HEK293 (cell line): ENCODE measurements around the gene ACTG2.
A peak's percentile ranks its signal among the peaks of the same experiment; 100 is the strongest.

ENCODE experiments used
- CTCF ChIA-PET: fragments of 350-600 bp; formaldehyde crosslinking; extraction: SDS; loops from one replicate; lab custom pipeline; 2021; ENCODE audit warnings: antibody characterized with exemption; lab: Yijun Ruan, JAX
- POLR2A ChIA-PET: fragments of 300-600 bp; formaldehyde crosslinking; extraction: SDS; loops from one replicate; lab custom pipeline; 2020; ENCODE audit warnings: antibody characterized with exemption, inconsistent platforms; lab: Yijun Ruan, JAX
- H3K27ac ChIP-seq: fragments of 200-500 bp; sonication (Bioruptor generic); 2 replicates; pipeline ENCODE4 v1.5.1; 2014; ENCODE audit warnings: low read depth, low read length, control low read depth, inconsistent platforms; ENCODE audit errors: extremely low read depth
- H3K36me3 ChIP-seq, 2 experiments: fragments of 200-500 bp in 1 of 2; sonication (Bioruptor generic) in 1 of 2; 1 replicate in 1 of 2; 2 replicates in 1 of 2; pipeline ENCODE4 v1.5.1; 2014 to 2017; ENCODE audit warnings: inconsistent platforms in 2 of 2, low read length in 2 of 2; ENCODE audit not compliant: control insufficient read depth in 2 of 2, insufficient read depth in 1 of 2
- H3K4me1 ChIP-seq: fragments of 200-500 bp; sonication (Bioruptor generic); 2 replicates; pipeline ENCODE4 v1.5.1; 2014; ENCODE audit warnings: mild to moderate bottlenecking, low read length, inconsistent platforms; ENCODE audit not compliant: control insufficient read depth, insufficient read depth
- H3K4me3 ChIP-seq: 2 replicates; pipeline ENCODE4 v1.5.1; 2011; ENCODE audit warnings: low read depth, mild to moderate bottlenecking, control low read depth, low read length, moderate library complexity
- H3K9me3 ChIP-seq: fragments of 200-500 bp; sonication (Bioruptor generic); 2 replicates; pipeline ENCODE4 v1.5.1; 2014; ENCODE audit warnings: low read depth, low read length, inconsistent platforms; ENCODE audit not compliant: control insufficient read depth, insufficient read depth
- EGR2 ChIP-seq: fragments of 450-650 bp; formaldehyde crosslinking; IDR thresholded peaks from 2 replicates; pipeline ENCODE4 v1.5.1; 2016; ENCODE audit warnings: low read depth, missing biosample characterization, missing genetic modification characterization
- KLF17 ChIP-seq: fragments of 450-650 bp; formaldehyde crosslinking; IDR thresholded peaks from 2 replicates; pipeline ENCODE4 v1.5.1; 2016; ENCODE audit warnings: missing biosample characterization, missing genetic modification characterization
- SCRT1 ChIP-seq: fragments of 450-650 bp; formaldehyde crosslinking; IDR thresholded peaks from 2 replicates; pipeline ENCODE4 v1.5.1; 2016; ENCODE audit warnings: missing biosample characterization, missing genetic modification characterization, borderline replicate concordance
- SP3 ChIP-seq: fragments of 450-650 bp; formaldehyde crosslinking; IDR thresholded peaks from 2 replicates; pipeline ENCODE4 v1.5.1; 2016; ENCODE audit warnings: missing biosample characterization, missing genetic modification characterization
- ZBTB1 ChIP-seq: fragments of 450-650 bp; formaldehyde crosslinking; IDR thresholded peaks from 2 replicates; pipeline ENCODE4 v1.5.1; 2016; ENCODE audit warnings: missing biosample characterization, missing genetic modification characterization
- ZBTB6 ChIP-seq: fragments of 450-650 bp; formaldehyde crosslinking; IDR thresholded peaks from 2 replicates; pipeline ENCODE4 v1.5.1; 2017; ENCODE audit warnings: missing biosample characterization, missing genetic modification characterization
- ZFHX2 ChIP-seq: fragments of 450-650 bp; formaldehyde crosslinking; conservative IDR thresholded peaks from 2 replicates; pipeline ENCODE4 v1.5.1; 2016; ENCODE audit warnings: missing biosample characterization, missing genetic modification characterization
- ZNF132 ChIP-seq: fragments of 450-650 bp; formaldehyde crosslinking; IDR thresholded peaks from 2 replicates; pipeline ENCODE4 v1.5.1; 2017; ENCODE audit warnings: missing biosample characterization, missing genetic modification characterization, borderline replicate concordance
- ZNF175 ChIP-seq: fragments of 450-650 bp; formaldehyde crosslinking; IDR thresholded peaks from 2 replicates; pipeline ENCODE4 v1.5.1; 2016; ENCODE audit warnings: missing biosample characterization, missing genetic modification characterization
- ZNF341 ChIP-seq: fragments of 450-650 bp; formaldehyde crosslinking; IDR thresholded peaks from 2 replicates; pipeline ENCODE4; 2016; ENCODE audit warnings: low read depth, missing biosample characterization, missing genetic modification characterization
- ZNF362 ChIP-seq: fragments of 450-650 bp; formaldehyde crosslinking; IDR thresholded peaks from 2 replicates; pipeline ENCODE4 v1.5.1; 2016; ENCODE audit warnings: missing biosample characterization, missing genetic modification characterization
- ZNF366 ChIP-seq: fragments of 450-650 bp; formaldehyde crosslinking; conservative IDR thresholded peaks from 2 replicates; pipeline ENCODE4 v1.5.1; 2016; ENCODE audit warnings: missing biosample characterization, missing genetic modification characterization
- ZNF391 ChIP-seq: fragments of 450-650 bp; formaldehyde crosslinking; IDR thresholded peaks from 2 replicates; pipeline ENCODE4 v1.5.1; 2016; ENCODE audit warnings: low read depth, missing biosample characterization, missing genetic modification characterization, borderline replicate concordance
- ZNF514 ChIP-seq: fragments of 450-650 bp; formaldehyde crosslinking; IDR thresholded peaks from 2 replicates; pipeline ENCODE4 v1.5.1; 2016; ENCODE audit warnings: missing biosample characterization, missing genetic modification characterization
- ZNF549 ChIP-seq: fragments of 450-650 bp; IDR thresholded peaks from 2 replicates; pipeline ENCODE4 v1.5.1; 2018; ENCODE audit warnings: missing biosample characterization, missing genetic modification characterization, mild to moderate bottlenecking, inconsistent platforms, moderate library complexity
- ZNF555 ChIP-seq: fragments of 450-650 bp; formaldehyde crosslinking; conservative IDR thresholded peaks from 2 replicates; pipeline ENCODE4 v1.5.1; 2017; ENCODE audit warnings: missing biosample characterization, mild to moderate bottlenecking, missing genetic modification characterization, inconsistent platforms
- ZNF580 ChIP-seq: fragments of 450-650 bp; formaldehyde crosslinking; IDR thresholded peaks from 2 replicates; pipeline ENCODE4 v1.5.1; 2016; ENCODE audit warnings: missing biosample characterization, missing genetic modification characterization
- ZNF624 ChIP-seq: fragments of 450-650 bp; formaldehyde crosslinking; IDR thresholded peaks from 2 replicates; pipeline ENCODE4 v1.5.1; 2017; ENCODE audit warnings: missing biosample characterization, missing genetic modification characterization
- ZNF677 ChIP-seq: fragments of 450-650 bp; IDR thresholded peaks from 2 replicates; pipeline ENCODE4 v1.5.0; 2018; ENCODE audit warnings: missing biosample characterization, mild to moderate bottlenecking, missing genetic modification characterization, moderate library complexity
- ZNF704 ChIP-seq: fragments of 450-650 bp; formaldehyde crosslinking; IDR thresholded peaks from 2 replicates; pipeline ENCODE4 v1.5.1; 2016; ENCODE audit warnings: missing biosample characterization, missing genetic modification characterization
- TF ChIP-seq, protein P1 (sequence below): fragments of 450-650 bp; formaldehyde crosslinking; IDR thresholded peaks from 2 replicates; pipeline ENCODE4 v1.5.1; 2016; ENCODE audit warnings: missing biosample characterization, missing genetic modification characterization, borderline replicate concordance

ACTG2 gene

DNA sequence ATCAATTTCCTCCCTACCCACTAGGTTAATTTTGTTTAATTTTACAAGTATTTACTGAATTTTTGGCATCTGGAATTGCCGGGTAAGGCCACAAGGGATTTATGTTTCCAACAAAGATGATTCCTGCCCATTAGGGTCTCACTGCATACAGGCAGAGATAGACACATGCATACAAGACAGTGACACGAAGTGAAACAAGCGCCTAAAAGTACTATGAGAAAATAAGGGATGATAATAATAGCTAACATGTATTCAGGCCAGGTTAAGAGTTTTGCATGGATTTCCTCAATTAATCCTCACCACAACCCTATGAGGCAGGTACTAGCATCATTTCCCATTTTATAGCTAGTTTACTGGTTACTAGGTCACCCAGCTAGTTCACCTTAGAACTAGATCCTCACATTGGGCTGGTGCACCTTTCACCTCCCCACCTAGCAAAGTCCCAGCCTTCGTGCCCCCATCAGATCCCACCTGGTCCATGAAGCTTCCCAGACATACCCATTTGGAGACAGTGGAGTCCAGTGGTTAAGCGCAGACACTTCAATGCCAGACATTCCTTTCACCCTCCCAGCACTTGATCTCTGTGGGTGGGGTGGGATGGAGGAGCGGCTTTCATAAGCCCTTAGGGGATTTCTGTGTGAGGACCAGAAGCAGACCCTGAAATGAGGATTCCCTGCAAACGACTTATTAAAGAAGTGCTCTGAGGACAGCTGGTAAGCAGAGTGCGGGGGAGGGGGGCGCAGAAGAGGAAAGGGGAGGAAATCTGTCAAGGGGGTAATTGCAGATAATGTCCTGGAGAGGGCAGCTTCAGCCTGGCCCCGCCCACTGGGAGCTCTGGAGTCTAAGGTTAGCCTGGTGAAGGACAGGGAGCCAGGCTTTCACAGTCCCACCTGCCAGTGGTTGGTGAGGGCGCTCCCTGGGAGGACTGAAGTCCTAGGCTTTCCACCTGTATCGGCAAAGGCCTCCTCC, 28.1 kb downstream of the ACTG2 start (continued):
- TF ChIP-seq KLF17 (0 out of 2 replicates have a peak, but pooled peaks have one; percentile 27), ZNF580 (no peak), ZNF341 (tag by site-specific recombination) (peak; percentile 47; the same call in 1 of the 2 replicates), EGR2 (tag by site-specific recombination) (peak; percentile 33; the same call in 1 of the 2 replicates)
- TF ChIP-seq, all 188 proteins: peak for 7

DNA sequence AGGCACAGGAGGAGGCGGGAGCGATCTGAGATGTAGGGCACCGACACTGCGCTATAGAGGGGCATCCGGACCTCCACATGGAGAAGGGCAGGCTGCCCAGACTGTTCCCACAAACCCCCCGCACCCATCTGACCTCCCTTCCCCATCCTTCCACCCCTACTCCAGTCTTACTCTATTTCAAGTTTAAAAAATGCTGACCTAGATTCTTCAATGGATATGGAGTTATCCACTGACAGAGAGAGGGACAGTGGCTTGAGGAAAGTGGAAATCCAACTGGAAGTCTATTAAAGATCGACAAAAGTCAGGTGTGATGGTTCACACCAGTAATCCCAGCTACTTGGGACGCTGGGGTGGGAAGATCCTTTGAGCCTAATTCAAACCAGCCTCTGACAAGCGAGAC, 28.8 kb downstream of the ACTG2 start:
- TF ChIP-seq ZNF514 (tag by site-specific recombination) (no peak), ZNF624 (no peak), ZNF362 (no peak), ZNF555 (tag by site-specific recombination) (no peak), ZFHX2 (tag by site-specific recombination) (no peak), ZNF366 (no peak), SCRT1 (tag by site-specific recombination) (no peak), SP3 (tag by site-specific recombination) (no peak)
- TF ChIP-seq, protein P1, sequence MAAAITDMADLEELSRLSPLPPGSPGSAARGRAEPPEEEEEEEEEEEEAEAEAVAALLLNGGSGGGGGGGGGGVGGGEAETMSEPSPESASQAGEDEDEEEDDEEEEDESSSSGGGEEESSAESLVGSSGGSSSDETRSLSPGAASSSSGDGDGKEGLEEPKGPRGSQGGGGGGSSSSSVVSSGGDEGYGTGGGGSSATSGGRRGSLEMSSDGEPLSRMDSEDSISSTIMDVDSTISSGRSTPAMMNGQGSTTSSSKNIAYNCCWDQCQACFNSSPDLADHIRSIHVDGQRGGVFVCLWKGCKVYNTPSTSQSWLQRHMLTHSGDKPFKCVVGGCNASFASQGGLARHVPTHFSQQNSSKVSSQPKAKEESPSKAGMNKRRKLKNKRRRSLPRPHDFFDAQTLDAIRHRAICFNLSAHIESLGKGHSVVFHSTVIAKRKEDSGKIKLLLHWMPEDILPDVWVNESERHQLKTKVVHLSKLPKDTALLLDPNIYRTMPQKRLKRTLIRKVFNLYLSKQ (tag by site-specific recombination) = no peak
- Histone ChIP-seq H3K27ac (no peak overlapping the region), H3K36me3 (no peaks in the 10 kb centered on the region), H3K4me3 (no peak overlapping the region), H3K9me3 (no peaks in the 10 kb centered on the region), H3K4me1 (no peaks in the 10 kb centered on the region)
- POLR2A ChIA-PET = interaction anchor here (1.0 kb wide), 1 partner anchor 199 kb away, joined by 3 read pairs; no protein-coding TSS in a partner anchor
- CTCF ChIA-PET = interaction anchor here (0.9 to 1.4 kb wide), 7 partner anchors 10 to 221 kb away, joined by 3 to 5 read pairs (median 4); no protein-coding TSS in a partner anchor

- H3K36me3 ChIP-seq = no peaks in the 10 kb centered on the region
- CTCF ChIA-PET = no interaction called here
- H3K4me1 ChIP-seq = peaks cover 3% of the 10 kb centered on the region
- H3K27ac ChIP-seq = no peak overlapping the region
- H3K9me3 ChIP-seq = no peaks in the 10 kb centered on the region
- POLR2A ChIA-PET = no interaction called here
- H3K4me3 ChIP-seq = no peak overlapping the region
- TF ChIP-seq ZBTB1 (no peak), ZNF580 (no peak), ZNF704 (tag by site-specific recombination) (no peak), KLF17 (no peak), ZNF132 (no peak), ZNF391 (tag by site-specific recombination) (no peak), ZNF549 (tag by site-specific recombination) (no peak), ZBTB6 (tag by site-specific recombination) (no peak), ZNF677 (tag by site-specific recombination) (no peak), ZNF175 (tag by site-specific recombination) (no peak)
Measured at GRCh38 chr2:73922681-73923080, 29.9 kb downstream of the ACTG2 start.
